ENCODE data around the gene GLTP. TPM values are rescaled to one million over a fixed set of nuclear protein-coding genes. Genes with fewer than 3 reads are reported as not detected.

The GLTP gene
- total and polyA plus RNA-seq, 2 of the 4 experiments (the other 2 are of a cell fraction), result 34.4 to 58.4 TPM

DNA sequence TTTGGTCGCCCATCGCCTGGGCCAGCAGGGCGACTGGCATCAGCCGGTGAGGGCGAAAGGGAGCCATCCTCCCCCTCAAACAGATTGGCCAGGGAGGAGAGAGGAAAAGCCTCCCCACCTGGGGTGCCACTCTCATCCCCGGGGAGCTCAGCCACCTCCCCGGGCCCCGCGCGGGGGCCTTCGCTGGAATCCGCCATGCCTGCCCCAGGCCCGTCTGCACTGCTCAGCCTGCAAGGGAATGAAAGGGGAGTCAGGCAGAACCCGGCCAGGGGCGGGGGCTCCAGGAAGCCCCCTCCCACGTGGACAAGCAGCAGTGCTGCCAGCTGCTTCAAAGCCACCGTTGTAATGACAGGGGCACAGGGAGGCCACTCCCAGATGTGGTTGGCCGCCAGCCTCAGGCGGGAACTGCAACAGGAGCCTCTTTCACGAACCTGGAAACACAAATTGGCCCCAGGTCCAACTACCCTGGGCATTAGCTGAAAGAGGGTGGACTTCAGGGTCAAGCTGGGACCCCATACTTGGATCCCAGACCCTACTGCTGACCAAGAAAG, 65.7 kb downstream of the GLTP start:
- WGBS, 2 experiments (ENCODE audit: extremely low coverage in 2 of 2, insufficient read length in 1 of 2), result 70% methylated on average over 8 of the region's 20 CpGs; no CpG with 5 or more reads in 1 of the 2 experiments
- TF ChIP-seq RFX5 (IDR thresholded peaks at IDR 0.05; ENCODE audit: low read depth, low read length) (no peak), CEBPB (IDR thresholded peaks at IDR 0.05; ENCODE audit: low read depth, low read length) (no peak), NFE2L2 (IDR thresholded peaks at IDR 0.05; ENCODE audit: low read depth, low read length) (no peak), POLR2A (IDR thresholded peaks at IDR 0.05; ENCODE audit: low read depth, low read length) (no peak), BHLHE40 (IDR thresholded peaks at IDR 0.05; ENCODE audit: low read depth, low read length) (no peak)
- TF ChIP-seq, protein P1, sequence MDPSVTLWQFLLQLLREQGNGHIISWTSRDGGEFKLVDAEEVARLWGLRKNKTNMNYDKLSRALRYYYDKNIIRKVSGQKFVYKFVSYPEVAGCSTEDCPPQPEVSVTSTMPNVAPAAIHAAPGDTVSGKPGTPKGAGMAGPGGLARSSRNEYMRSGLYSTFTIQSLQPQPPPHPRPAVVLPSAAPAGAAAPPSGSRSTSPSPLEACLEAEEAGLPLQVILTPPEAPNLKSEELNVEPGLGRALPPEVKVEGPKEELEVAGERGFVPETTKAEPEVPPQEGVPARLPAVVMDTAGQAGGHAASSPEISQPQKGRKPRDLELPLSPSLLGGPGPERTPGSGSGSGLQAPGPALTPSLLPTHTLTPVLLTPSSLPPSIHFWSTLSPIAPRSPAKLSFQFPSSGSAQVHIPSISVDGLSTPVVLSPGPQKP (IDR thresholded peaks at IDR 0.05; ENCODE audit: borderline replicate concordance, low read depth, low read length), result no peak
- dilution Hi-C loops (cut with HindIII; ENCODE audit: low sequenced_read_pairs, unreplicated experiment), result no loop called here
- Histone ChIP-seq H3K9ac (ENCODE audit: low read depth, low read length) (no peak overlapping the region), H3K36me3 (ENCODE audit: control insufficient read depth, insufficient read depth, low read length) (no peaks in the 10 kb centered on the region), H2AK9ac (replicated peaks; ENCODE audit: low read depth, low read length, poor library complexity) (no peak overlapping the region), H3K4me2 (ENCODE audit: low read depth, low read length) (no peak overlapping the region), H4K91ac (ENCODE audit: insufficient read depth, low read depth, low read length) (no peak overlapping the region), H2AFZ (replicated peaks; ENCODE audit: low read length, poor library complexity) (no peak overlapping the region), H3K4me1 (ENCODE audit: control insufficient read depth, insufficient read depth, low read length) (peaks cover 2% of the 10 kb centered on the region; the same call in 1 of the 2 replicates), H3K9me1 (ENCODE audit: insufficient read depth, low read length) (peaks cover 3% of the 10 kb centered on the region; the same call in 1 of the 2 replicates), H2AK5ac (ENCODE audit: low read depth, low read length) (no peak overlapping the region), H4K8ac (ENCODE audit: low read depth in 2 of 2, low read length in 2 of 2) (no peak overlapping the region), H3K4me3 (ENCODE audit: insufficient read depth, low read depth, low read length) (no peak overlapping the region), H3K9me3 (ENCODE audit: control insufficient read depth, insufficient read depth, low read length) (no peaks in the 10 kb centered on the region), H3K27me3 (ENCODE audit: control insufficient read depth, insufficient read depth, low read length) (no peaks in the 10 kb centered on the region), H3K18ac (ENCODE audit: low read depth, low read length) (no peak overlapping the region), H2BK120ac (ENCODE audit: low read depth, low read length) (no peak overlapping the region), H3K27ac (ENCODE audit: insufficient read depth, low read length) (no peak overlapping the region), H2BK20ac (ENCODE audit: low read depth, low read length) (no peak overlapping the region), H2BK5ac (ENCODE audit: low read depth, low read length, poor library complexity, severe bottlenecking) (no peak overlapping the region), H3K14ac (replicated peaks; ENCODE audit: low read depth, low read length) (no peak overlapping the region), H2BK15ac (ENCODE audit: low read depth, low read length) (no peak overlapping the region), H3K4ac (ENCODE audit: low read depth, low read length) (no peak overlapping the region), H4K20me1 (ENCODE audit: insufficient read depth, low read length) (peaks cover 6% of the 10 kb centered on the region), H3K23ac (ENCODE audit: low read depth, low read length) (no peak overlapping the region), H3K79me1 (ENCODE audit: low read depth in 1 of 2, low read length in 2 of 2) (no peaks in the 10 kb centered on the region), H4K5ac (ENCODE audit: low read depth, low read length) (no peak overlapping the region), H3K56ac (ENCODE audit: extremely low read depth, insufficient read depth, low read length) (no peak overlapping the region)
- ChIA-PET CTCF (interaction anchor here (0.5 kb wide), 1 partner anchor 1561 kb away, joined by 3 read pairs; no protein-coding TSS in a partner anchor), POLR2A (ENCODE audit: unreplicated experiment) (no interaction called here)
- no peak for DNase-seq
- in situ Hi-C loops (cut with MboI; ENCODE audit: low sequenced_read_pairs), result no loop called here
- ATAC-seq (ENCODE audit: low read depth), result no peak
- no TSS peak for BruUV-seq (replicated peaks)
- intact Hi-C loops (cut with micrococcal nuclease), result no loop called here
